T-helper 2 cell treated with Interferon-gamma antibody and Interleukin-4, amounts not matched to agents 5 μg/mL and 100 μg/mL, for 36 hours (primary cell): ENCODE data around the gene FAM181A.

Source experiments
- DNase-seq: peaks from one replicate; pipeline ENCODE4 v3.0.0; 2021; ENCODE audit warnings: low spot score
- H3K27ac Mint-ChIP-seq: one replicate; pipeline ENCODE4 v1.8.0; 2021; ENCODE audit warnings: mild to moderate bottlenecking, mixed read lengths
- H3K27me3 Mint-ChIP-seq: one replicate; pipeline ENCODE4 v1.8.0; 2021; ENCODE audit warnings: low read depth, mixed read lengths
- H3K36me3 Mint-ChIP-seq: one replicate; pipeline ENCODE4 v1.8.0; 2021; ENCODE audit warnings: low read depth, mixed read lengths
- H3K4me1 Mint-ChIP-seq: one replicate; pipeline ENCODE4 v1.8.0; 2021; ENCODE audit warnings: low read depth, mixed read lengths
- H3K4me3 Mint-ChIP-seq: one replicate; pipeline ENCODE4 v1.8.0; 2022; ENCODE audit warnings: mild to moderate bottlenecking, moderate library complexity, mixed read lengths
- H3K9me3 Mint-ChIP-seq: one replicate; pipeline ENCODE4 v1.8.0; 2021; ENCODE audit warnings: mixed read lengths

The FAM181A gene

DNA sequence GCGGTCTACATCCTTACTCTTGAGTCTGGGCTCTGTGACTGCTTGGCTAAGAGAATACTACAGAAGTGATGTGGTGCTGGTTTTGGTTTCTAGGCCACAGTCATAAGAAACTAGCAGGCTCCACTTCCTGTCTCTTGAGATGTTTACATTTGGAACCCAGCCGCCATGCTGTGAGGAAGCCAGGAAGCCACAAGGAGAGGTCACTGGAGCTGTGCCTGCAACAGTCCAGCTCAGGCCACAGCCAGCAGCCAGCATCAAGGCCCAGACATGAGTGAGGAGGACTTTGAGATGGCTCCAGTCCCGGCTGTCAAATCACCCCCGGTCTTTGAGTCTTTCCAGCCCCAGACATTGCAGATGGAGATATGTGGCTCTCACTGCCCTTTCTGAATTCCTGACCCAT is 12.9 kb upstream of the FAM181A start:
- no peak overlapping the region for H3K27ac Mint-ChIP-seq
- H3K4me1 Mint-ChIP-seq = peaks cover 6% of the 10 kb centered on the region
- no peak for DNase-seq
- no peaks in the 10 kb centered on the region for H3K27me3 Mint-ChIP-seq
- H3K9me3 Mint-ChIP-seq = peaks cover 4% of the 10 kb centered on the region
- H3K36me3 Mint-ChIP-seq = peaks cover 3% of the 10 kb centered on the region
- no peak overlapping the region for H3K4me3 Mint-ChIP-seq

DNA sequence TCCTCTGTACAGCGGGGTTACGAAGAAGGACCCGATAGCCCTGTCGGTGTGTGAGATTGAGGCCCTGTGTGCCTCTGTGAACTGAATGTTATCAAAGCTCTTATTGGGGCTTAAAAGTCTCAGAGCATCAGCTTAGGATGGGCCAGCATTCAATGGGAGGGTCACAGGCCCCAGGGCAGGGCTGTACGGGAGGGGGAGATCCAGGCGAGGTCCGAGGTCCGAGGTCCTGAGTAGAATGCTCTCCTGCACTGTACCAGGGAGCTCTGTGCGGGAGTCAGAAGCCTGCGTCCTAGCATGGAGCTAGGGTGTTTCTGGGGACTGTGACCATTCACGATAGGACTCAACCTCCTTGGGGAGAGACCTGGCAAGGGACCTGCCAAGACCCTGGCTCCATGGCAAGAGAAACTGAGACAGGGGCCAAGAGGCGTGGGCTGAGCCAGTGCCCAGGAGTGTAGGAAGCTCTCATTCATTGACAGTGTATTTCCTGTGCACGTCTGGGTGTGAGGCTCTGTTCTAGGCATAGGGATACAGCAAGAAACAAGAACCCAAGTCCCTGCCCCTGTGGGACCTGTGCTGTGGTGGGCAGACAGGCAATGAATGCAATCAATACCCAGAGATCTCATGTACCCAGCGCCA is 12.0 kb upstream of the FAM181A start:
- peaks cover 3% of the 10 kb centered on the region for H3K36me3 Mint-ChIP-seq
- no peak overlapping the region for H3K4me3 Mint-ChIP-seq
- H3K27me3 Mint-ChIP-seq = peaks cover 2% of the 10 kb centered on the region
- no peak for DNase-seq
- peaks cover 10% of the 10 kb centered on the region for H3K9me3 Mint-ChIP-seq
- peaks cover 6% of the 10 kb centered on the region for H3K4me1 Mint-ChIP-seq
- H3K27ac Mint-ChIP-seq = no peak overlapping the region

DNA sequence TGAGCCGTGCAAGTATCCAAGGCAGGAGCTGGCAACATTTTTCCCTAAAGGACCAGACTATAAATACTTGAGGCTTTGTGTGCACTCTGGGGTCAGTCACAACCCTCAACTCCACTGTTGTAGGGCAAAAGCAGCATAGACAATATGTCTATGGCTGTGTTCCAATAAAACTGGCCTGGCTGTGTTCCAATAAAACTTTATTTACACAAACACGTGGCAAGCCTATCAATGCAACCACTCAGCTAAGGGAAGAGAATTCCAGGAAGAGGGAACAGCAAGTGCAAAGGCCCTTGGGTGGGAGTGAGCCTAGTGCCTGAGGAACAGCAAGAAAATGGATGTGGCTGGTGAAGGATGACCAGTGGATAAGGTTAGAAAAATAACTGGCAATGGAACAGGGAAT is 11.3 kb upstream of the FAM181A start:
- Mint-ChIP-seq H3K4me1 (peaks cover 6% of the 10 kb centered on the region), H3K36me3 (peaks cover 3% of the 10 kb centered on the region), H3K27me3 (peaks cover 6% of the 10 kb centered on the region), H3K27ac (no peak overlapping the region), H3K9me3 (peaks cover 10% of the 10 kb centered on the region), H3K4me3 (no peak overlapping the region)
- DNase-seq = no peak

DNA sequence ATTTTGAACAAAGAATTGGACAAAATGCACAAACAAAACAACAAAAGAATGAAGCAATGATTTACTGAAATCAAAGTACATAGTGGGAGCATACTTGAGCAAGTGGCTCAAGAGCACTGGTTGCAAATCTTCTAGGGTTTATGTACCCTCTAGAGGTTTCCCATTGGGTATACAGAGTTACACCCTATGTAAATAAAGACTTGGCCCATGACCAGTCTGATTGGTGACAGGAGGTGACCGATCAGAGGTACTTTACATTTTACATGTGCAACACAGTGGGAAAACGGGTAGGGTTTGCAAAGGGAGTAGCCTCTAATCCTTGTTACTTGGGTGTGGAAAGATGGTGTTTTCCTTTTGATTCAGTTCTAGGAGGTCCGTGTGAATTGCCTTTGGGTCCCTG is 10.6 kb upstream of the FAM181A start:
- H3K9me3 Mint-ChIP-seq = peaks cover 10% of the 10 kb centered on the region
- peaks cover 3% of the 10 kb centered on the region for H3K36me3 Mint-ChIP-seq
- H3K4me1 Mint-ChIP-seq = peaks cover 6% of the 10 kb centered on the region
- H3K27ac Mint-ChIP-seq = no peak overlapping the region
- DNase-seq = no peak
- no peak overlapping the region for H3K4me3 Mint-ChIP-seq
- H3K27me3 Mint-ChIP-seq = peaks cover 7% of the 10 kb centered on the region

DNA sequence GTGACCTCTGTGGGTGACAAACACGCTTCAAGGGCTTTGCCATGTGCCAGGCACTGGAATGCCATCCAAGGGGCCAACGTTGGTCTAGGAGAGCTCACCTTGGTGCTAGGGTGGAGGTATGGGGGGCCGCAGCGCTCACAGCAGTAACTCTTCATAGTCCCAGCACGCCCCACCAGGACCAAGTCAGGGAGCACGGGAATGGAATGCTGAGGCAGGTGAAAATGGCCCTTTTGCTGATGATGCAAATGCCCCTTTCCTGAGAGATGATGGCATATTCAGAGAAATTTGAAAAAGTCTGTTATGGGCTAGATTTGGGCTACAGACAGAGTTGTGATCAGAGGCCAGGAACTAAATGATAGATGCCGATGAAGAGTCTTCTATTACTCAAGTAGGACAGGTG is 10.0 kb upstream of the FAM181A start:
- peaks cover 10% of the 10 kb centered on the region for H3K9me3 Mint-ChIP-seq
- H3K4me1 Mint-ChIP-seq = peaks cover 6% of the 10 kb centered on the region
- no peak overlapping the region for H3K4me3 Mint-ChIP-seq
- DNase-seq = no peak
- H3K27ac Mint-ChIP-seq = no peak overlapping the region
- peaks cover 7% of the 10 kb centered on the region for H3K27me3 Mint-ChIP-seq
- peaks cover 3% of the 10 kb centered on the region for H3K36me3 Mint-ChIP-seq

DNA sequence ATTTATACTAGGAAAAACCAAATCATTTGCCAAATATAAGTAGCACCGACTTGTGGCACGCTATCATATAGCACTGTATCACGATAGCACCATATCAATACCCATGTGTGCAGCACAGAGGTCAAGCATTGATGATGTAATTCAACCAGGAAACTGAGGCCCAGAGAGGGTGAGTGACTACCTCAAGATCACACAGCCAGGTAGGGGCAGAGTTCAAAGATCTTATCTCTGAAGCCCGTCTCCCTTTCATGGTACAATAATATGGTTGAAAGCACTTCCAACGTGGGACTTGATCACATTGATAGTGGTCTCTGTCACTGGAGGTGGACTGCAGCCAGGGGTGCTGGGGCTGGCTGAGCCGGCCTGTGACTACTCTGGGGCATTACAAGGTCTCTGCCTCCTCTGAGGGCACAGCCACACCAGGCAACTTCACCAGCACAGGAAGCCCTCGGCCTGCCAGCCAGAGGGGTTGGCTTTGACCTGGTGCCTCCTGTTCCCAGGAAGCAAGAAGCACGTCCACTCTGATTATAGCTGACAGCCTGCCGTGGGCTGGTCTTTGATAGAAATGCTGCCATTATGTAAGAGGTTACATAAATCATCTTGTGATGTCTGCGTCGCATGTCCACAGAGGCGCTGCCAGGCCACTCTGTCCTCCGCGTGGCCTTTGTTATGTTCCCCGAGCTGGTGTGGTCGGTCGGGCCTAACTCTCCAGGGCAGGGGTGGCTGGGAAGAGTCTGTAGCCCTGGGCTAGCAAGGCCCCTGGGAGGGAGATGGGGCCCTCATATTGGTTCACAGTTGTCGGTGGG is 5.9 kb upstream of the FAM181A start:
- Mint-ChIP-seq H3K9me3 (peaks cover 5% of the 10 kb centered on the region), H3K4me3 (no peak overlapping the region), H3K36me3 (no peaks in the 10 kb centered on the region), H3K27ac (no peak overlapping the region), H3K27me3 (peaks cover 7% of the 10 kb centered on the region), H3K4me1 (no peaks in the 10 kb centered on the region)
- DNase-seq = no peak

DNA sequence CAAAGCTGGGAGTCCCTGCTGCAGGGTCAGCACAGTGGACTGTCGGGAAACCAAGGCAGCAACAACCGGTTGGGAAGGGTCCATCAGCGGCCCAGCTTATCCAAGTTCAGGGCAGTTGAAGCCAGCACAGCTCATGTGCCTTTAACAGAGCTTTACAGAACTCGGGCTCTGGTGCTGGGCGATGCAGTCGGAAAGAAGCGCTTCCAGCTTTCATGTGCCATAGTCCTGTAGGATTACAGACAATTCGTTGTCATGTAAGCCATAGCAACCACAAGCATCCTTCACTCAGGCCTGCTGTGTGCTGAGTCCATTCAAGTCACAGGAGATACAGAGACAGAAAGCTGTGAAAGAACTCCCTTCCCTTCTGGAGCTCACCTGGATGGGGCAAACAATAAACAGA is 3.5 kb upstream of the FAM181A start:
- no peak for DNase-seq
- Mint-ChIP-seq H3K4me3 (no peak overlapping the region), H3K4me1 (no peaks in the 10 kb centered on the region), H3K27me3 (peaks cover 7% of the 10 kb centered on the region), H3K36me3 (no peaks in the 10 kb centered on the region), H3K27ac (no peak overlapping the region), H3K9me3 (peaks cover 5% of the 10 kb centered on the region)

DNA sequence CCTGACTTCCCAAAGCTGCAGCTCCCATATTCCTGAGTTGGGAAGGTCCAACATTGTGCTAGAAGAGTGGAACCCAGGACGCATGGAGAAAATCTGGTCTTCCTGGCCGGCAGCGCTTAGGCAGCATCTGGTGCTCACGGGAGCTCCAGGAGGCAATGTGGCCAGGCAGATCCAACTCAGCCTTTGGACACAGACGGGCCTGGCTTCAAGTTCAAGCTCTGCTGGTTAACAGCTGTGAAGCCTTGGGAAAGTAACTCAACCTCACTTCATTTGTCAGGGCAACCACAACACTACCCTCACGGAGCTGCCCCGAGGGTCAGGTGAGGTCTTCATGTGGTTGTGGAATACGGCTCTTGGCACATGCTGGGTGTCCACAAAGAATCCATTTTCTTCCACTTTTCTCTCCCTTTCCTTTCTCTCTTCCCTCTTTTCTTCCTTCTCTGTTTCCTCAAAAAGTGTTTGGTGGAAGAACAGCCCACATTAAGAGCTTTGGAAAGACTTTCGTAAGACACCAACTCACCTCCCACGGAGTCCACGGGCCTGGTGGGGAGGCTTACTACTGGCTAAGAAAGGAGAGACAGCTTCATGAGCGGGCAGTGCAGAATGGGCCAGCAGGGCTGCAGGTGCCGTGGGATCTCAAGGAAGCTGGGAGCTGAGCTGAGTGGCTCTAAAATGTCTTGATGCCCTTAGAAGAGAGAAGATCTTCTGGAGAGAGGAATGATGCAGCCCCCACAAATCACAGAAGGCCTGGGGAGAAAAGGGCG is 2.4 kb upstream of the FAM181A start:
- peaks cover 5% of the 10 kb centered on the region for H3K27me3 Mint-ChIP-seq
- H3K36me3 Mint-ChIP-seq = no peaks in the 10 kb centered on the region
- H3K9me3 Mint-ChIP-seq = peaks cover 2% of the 10 kb centered on the region
- H3K4me1 Mint-ChIP-seq = no peaks in the 10 kb centered on the region
- peak overlapping the region; percentile 3 for H3K27ac Mint-ChIP-seq
- no peak overlapping the region for H3K4me3 Mint-ChIP-seq
- DNase-seq = no peak

DNA sequence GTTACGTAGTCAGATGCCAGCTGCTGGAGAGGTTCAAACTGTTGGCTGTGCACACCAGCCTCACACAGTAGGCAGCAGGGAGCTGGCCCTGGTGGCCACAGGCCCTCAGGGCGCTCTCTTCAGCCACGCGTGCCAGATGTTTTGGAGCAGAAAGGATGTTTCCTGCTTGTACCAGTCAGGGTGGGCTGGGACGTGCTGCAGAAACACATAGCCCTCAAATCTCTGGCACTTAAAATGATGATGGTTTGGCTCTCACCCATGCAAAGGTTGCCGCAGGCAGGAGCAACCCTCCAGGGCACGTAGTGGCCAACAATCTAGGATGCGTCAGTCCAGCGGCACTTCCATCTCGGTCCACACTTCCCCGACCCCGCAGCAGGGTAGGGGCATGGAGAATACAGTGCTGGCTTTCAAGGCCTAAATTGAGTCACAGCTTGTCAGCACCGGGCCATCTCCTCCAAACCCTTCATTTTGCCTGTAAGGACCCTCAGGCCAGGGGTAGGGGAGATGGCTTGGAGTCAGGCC is 1.7 kb upstream of the FAM181A start:
- H3K4me1 Mint-ChIP-seq = no peaks in the 10 kb centered on the region
- no peak overlapping the region for H3K27ac Mint-ChIP-seq
- no peaks in the 10 kb centered on the region for H3K36me3 Mint-ChIP-seq
- H3K9me3 Mint-ChIP-seq = no peaks in the 10 kb centered on the region
- DNase-seq = no peak
- no peak overlapping the region for H3K4me3 Mint-ChIP-seq
- H3K27me3 Mint-ChIP-seq = peaks cover 5% of the 10 kb centered on the region

DNA sequence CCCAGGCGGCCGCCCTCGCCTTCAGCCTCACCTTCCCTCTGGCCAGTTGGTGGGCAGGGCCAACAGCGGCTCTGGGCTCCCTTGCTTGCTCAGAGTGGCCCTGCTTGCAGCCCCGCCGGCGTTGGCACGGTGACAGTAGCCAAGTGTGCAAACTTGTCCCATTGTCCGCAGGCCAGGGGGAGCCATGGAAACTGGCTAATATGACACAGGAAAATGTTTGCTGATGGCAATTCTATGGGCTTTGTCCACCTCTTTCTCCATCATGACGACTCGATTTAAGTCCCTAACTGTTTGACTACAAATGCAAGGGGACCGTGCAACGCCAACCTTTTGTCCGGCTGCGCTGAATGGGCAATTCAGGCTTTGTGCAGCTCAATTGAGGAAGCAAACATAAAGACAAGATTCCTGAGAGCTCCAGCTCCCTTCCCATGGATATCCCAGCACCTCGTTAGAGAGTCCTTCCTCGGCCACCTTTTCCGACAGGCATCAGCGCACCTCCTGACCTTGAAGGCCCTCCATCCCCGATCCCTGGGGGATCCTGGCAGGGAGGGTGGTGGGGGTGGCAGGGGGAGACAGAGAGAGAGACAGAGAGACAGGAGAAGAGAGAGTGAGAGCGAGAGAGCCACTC is 785 bp upstream of the FAM181A start:
- Mint-ChIP-seq H3K36me3 (no peaks in the 10 kb centered on the region), H3K27me3 (no peaks in the 10 kb centered on the region), H3K27ac (no peak overlapping the region), H3K4me3 (no peak overlapping the region), H3K4me1 (no peaks in the 10 kb centered on the region), H3K9me3 (no peaks in the 10 kb centered on the region)
- no peak for DNase-seq

DNA sequence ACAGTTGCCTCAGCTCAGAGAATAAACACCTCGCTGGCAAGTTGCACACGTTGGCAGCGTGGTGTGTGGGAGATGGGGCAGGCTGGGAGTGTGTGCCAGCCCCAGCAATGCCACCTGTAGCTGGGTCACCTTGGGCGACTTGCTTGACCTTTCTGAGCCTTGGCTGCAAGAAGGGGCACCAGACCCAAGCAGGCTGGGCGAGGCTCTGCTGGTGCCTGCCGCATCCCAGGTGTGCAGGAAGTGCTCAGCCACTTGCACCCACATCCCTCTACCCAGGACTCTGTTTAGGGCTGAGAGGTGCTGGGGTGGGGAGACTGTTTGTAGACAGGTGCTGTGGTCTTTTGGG is 629 bp downstream of the FAM181A start:
- no peaks in the 10 kb centered on the region for H3K9me3 Mint-ChIP-seq
- no peak overlapping the region for H3K4me3 Mint-ChIP-seq
- H3K4me1 Mint-ChIP-seq = no peaks in the 10 kb centered on the region
- peaks cover 2% of the 10 kb centered on the region for H3K36me3 Mint-ChIP-seq
- H3K27me3 Mint-ChIP-seq = no peaks in the 10 kb centered on the region
- no peak for DNase-seq
- H3K27ac Mint-ChIP-seq = no peak overlapping the region

DNA sequence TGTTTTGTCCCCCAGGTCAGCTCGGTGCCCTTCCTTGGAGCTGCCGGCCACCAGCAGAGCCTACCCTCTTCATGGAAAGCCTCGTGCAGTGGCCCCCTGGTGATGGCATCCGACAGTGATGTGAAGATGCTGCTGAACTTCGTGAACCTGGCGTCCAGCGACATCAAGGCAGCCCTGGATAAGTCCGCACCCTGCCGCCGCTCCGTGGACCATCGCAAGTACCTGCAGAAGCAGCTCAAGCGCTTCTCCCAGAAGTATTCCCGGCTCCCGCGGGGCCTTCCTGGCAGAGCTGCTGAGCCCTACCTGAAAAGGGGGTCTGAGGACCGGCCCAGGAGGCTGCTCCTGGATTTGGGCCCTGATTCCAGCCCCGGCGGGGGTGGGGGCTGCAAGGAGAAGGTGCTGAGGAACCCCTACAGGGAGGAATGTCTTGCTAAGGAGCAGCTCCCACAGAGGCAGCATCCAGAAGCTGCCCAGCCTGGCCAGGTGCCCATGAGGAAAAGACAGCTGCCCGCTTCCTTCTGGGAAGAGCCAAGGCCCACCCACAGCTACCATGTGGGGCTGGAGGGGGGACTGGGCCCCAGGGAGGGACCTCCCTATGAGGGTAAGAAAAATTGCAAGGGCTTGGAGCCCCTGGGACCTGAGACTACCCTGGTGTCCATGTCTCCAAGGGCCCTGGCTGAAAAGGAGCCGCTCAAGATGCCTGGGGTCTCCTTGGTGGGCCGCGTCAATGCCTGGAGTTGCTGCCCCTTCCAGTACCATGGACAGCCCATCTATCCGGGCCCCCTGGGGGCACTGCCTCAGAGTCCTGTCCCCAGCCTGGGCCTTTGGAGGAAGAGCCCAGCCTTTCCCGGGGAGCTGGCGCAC is 1.3 kb downstream of the FAM181A start:
- no peak overlapping the region for H3K27ac Mint-ChIP-seq
- no peak for DNase-seq
- no peaks in the 10 kb centered on the region for H3K27me3 Mint-ChIP-seq
- peaks cover 8% of the 10 kb centered on the region for H3K36me3 Mint-ChIP-seq
- H3K4me1 Mint-ChIP-seq = no peaks in the 10 kb centered on the region
- H3K4me3 Mint-ChIP-seq = no peak overlapping the region
- no peaks in the 10 kb centered on the region for H3K9me3 Mint-ChIP-seq

DNA sequence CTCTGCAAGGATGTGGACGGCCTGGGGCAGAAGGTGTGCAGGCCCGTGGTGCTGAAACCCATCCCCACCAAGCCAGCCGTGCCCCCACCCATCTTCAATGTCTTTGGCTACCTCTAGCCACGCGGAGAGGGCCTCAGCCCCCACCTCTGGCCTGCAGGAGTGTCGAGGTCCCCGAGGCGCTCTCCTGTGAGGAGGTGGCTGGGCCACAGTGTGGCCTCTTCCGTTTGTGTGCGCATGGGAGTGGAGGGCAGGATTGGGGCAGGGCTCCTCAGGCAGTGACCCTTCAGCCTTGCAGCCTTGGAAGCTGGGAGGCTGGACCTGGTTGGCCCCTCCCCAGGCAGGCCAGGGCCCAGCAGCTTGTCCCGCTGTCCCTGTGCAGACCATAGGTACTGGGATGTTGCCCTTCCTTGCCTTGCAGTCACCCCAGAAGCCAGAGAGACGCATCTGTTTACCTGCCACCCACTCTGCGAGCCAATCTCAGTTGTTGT is 1.9 kb downstream of the FAM181A start:
- no peaks in the 10 kb centered on the region for H3K9me3 Mint-ChIP-seq
- no peak overlapping the region for H3K4me3 Mint-ChIP-seq
- no peaks in the 10 kb centered on the region for H3K4me1 Mint-ChIP-seq
- no peak overlapping the region for H3K27ac Mint-ChIP-seq
- no peak for DNase-seq
- peaks cover 11% of the 10 kb centered on the region for H3K36me3 Mint-ChIP-seq
- no peaks in the 10 kb centered on the region for H3K27me3 Mint-ChIP-seq
